HEK293 (cell line): ENCODE measurements around the gene ZNF664.
A peak's percentile ranks its signal among the peaks of the same experiment; 100 is the strongest.

ENCODE experiments used
- CTCF ChIA-PET: fragments of 350-600 bp; formaldehyde crosslinking; extraction: SDS; loops from one replicate; lab custom pipeline; 2021; ENCODE audit warnings: antibody characterized with exemption; lab: Yijun Ruan, JAX
- POLR2A ChIA-PET: fragments of 300-600 bp; formaldehyde crosslinking; extraction: SDS; loops from one replicate; lab custom pipeline; 2020; ENCODE audit warnings: antibody characterized with exemption, inconsistent platforms; lab: Yijun Ruan, JAX
- H3K27ac ChIP-seq: fragments of 200-500 bp; sonication (Bioruptor generic); 2 replicates; pipeline ENCODE4 v1.5.1; 2014; ENCODE audit warnings: low read depth, low read length, control low read depth, inconsistent platforms; ENCODE audit errors: extremely low read depth
- H3K36me3 ChIP-seq, 2 experiments: fragments of 200-500 bp in 1 of 2; sonication (Bioruptor generic) in 1 of 2; 1 replicate in 1 of 2; 2 replicates in 1 of 2; pipeline ENCODE4 v1.5.1; 2014 to 2017; ENCODE audit warnings: inconsistent platforms in 2 of 2, low read length in 2 of 2; ENCODE audit not compliant: control insufficient read depth in 2 of 2, insufficient read depth in 1 of 2
- H3K4me1 ChIP-seq: fragments of 200-500 bp; sonication (Bioruptor generic); 2 replicates; pipeline ENCODE4 v1.5.1; 2014; ENCODE audit warnings: mild to moderate bottlenecking, low read length, inconsistent platforms; ENCODE audit not compliant: control insufficient read depth, insufficient read depth
- H3K4me3 ChIP-seq: 2 replicates; pipeline ENCODE4 v1.5.1; 2011; ENCODE audit warnings: low read depth, mild to moderate bottlenecking, control low read depth, low read length, moderate library complexity
- H3K9me3 ChIP-seq: fragments of 200-500 bp; sonication (Bioruptor generic); 2 replicates; pipeline ENCODE4 v1.5.1; 2014; ENCODE audit warnings: low read depth, low read length, inconsistent platforms; ENCODE audit not compliant: control insufficient read depth, insufficient read depth
- CTCF ChIP-seq: fragments of 450-650 bp; formaldehyde crosslinking; IDR thresholded peaks from 2 replicates; pipeline ENCODE4 v1.5.1; 2016; ENCODE audit warnings: missing biosample characterization, missing genetic modification characterization
- ELK4 ChIP-seq: IDR thresholded peaks from 2 replicates; pipeline ENCODE4 v1.6.1; 2011; ENCODE audit warnings: mild to moderate bottlenecking, low read depth, low read length, borderline replicate concordance
- GLIS1 ChIP-seq: fragments of 450-650 bp; formaldehyde crosslinking; IDR thresholded peaks from 2 replicates; pipeline ENCODE4 v1.5.1; 2016; ENCODE audit warnings: missing biosample characterization, missing genetic modification characterization
- GLIS2 ChIP-seq: fragments of 450-650 bp; formaldehyde crosslinking; IDR thresholded peaks from 2 replicates; pipeline ENCODE4 v1.5.1; 2016; ENCODE audit warnings: missing biosample characterization, missing genetic modification characterization
- HIC1 ChIP-seq: fragments of 450-650 bp; formaldehyde crosslinking; IDR thresholded peaks from 2 replicates; pipeline ENCODE4 v1.5.1; 2016; ENCODE audit warnings: missing biosample characterization, missing genetic modification characterization
- OSR2 ChIP-seq: fragments of 450-650 bp; formaldehyde crosslinking; IDR thresholded peaks from 2 replicates; pipeline ENCODE4 v1.5.1; 2016; ENCODE audit warnings: missing biosample characterization, missing genetic modification characterization
- PRDM1 ChIP-seq: fragments of 450-650 bp; formaldehyde crosslinking; IDR thresholded peaks from 2 replicates; pipeline ENCODE4; 2016; ENCODE audit warnings: missing biosample characterization, missing genetic modification characterization
- PRDM6 ChIP-seq: fragments of 450-650 bp; formaldehyde crosslinking; IDR thresholded peaks from 2 replicates; pipeline ENCODE4 v1.5.1; 2017; ENCODE audit warnings: missing biosample characterization, missing genetic modification characterization
- SALL2 ChIP-seq: fragments of 450-650 bp; formaldehyde crosslinking; IDR thresholded peaks from 2 replicates; pipeline ENCODE4 v1.5.0; 2017; ENCODE audit warnings: missing biosample characterization, mild to moderate bottlenecking, missing genetic modification characterization, borderline replicate concordance
- SCRT2 ChIP-seq: fragments of 450-650 bp; formaldehyde crosslinking; IDR thresholded peaks from 2 replicates; pipeline ENCODE4 v1.5.1; 2016; ENCODE audit warnings: missing biosample characterization, missing genetic modification characterization
- ZBTB21 ChIP-seq: fragments of 450-650 bp; formaldehyde crosslinking; IDR thresholded peaks from 2 replicates; pipeline ENCODE4 v1.5.1; 2017; ENCODE audit warnings: missing biosample characterization, missing genetic modification characterization
- ZNF112 ChIP-seq: fragments of 450-650 bp; formaldehyde crosslinking; IDR thresholded peaks from 2 replicates; pipeline ENCODE4 v1.5.0; 2017; ENCODE audit warnings: missing biosample characterization, missing genetic modification characterization
- ZNF133 ChIP-seq: fragments of 450-650 bp; formaldehyde crosslinking; IDR thresholded peaks from 2 replicates; pipeline ENCODE4 v1.5.1; 2016; ENCODE audit warnings: missing biosample characterization, missing genetic modification characterization
- ZNF157 ChIP-seq: fragments of 450-650 bp; formaldehyde crosslinking; IDR thresholded peaks from 2 replicates; pipeline ENCODE4 v1.5.1; 2016; ENCODE audit warnings: missing biosample characterization, missing genetic modification characterization
- ZNF175 ChIP-seq: fragments of 450-650 bp; formaldehyde crosslinking; IDR thresholded peaks from 2 replicates; pipeline ENCODE4 v1.5.1; 2016; ENCODE audit warnings: missing biosample characterization, missing genetic modification characterization
- ZNF394 ChIP-seq: fragments of 450-650 bp; formaldehyde crosslinking; IDR thresholded peaks from 2 replicates; pipeline ENCODE4 v1.5.1; 2016; ENCODE audit warnings: missing biosample characterization, missing genetic modification characterization, mild to moderate bottlenecking, moderate library complexity, borderline replicate concordance
- ZNF521 ChIP-seq: fragments of 450-650 bp; formaldehyde crosslinking; IDR thresholded peaks from 2 replicates; pipeline ENCODE4 v1.5.1; 2017; ENCODE audit warnings: missing biosample characterization, mild to moderate bottlenecking, missing genetic modification characterization
- ZNF571 ChIP-seq: fragments of 450-650 bp; formaldehyde crosslinking; IDR thresholded peaks from 2 replicates; pipeline ENCODE4 v1.5.0; 2017; ENCODE audit warnings: missing biosample characterization, missing genetic modification characterization
- ZNF623 ChIP-seq: fragments of 450-650 bp; formaldehyde crosslinking; IDR thresholded peaks from 2 replicates; pipeline ENCODE4 v1.5.1; 2016; ENCODE audit warnings: missing biosample characterization, missing genetic modification characterization
- ZNF626 ChIP-seq: fragments of 450-650 bp; sonication (Bioruptor Pico); formaldehyde crosslinking; IDR thresholded peaks from 2 replicates; pipeline ENCODE4 v1.5.1; 2018; ENCODE audit warnings: missing biosample characterization, missing genetic modification characterization, inconsistent platforms
- ZNF629 ChIP-seq: fragments of 450-650 bp; formaldehyde crosslinking; IDR thresholded peaks from 2 replicates; pipeline ENCODE4 v1.5.1; 2017; ENCODE audit warnings: missing biosample characterization, missing genetic modification characterization
- ZNF639 ChIP-seq: fragments of 450-650 bp; formaldehyde crosslinking; IDR thresholded peaks from 2 replicates; pipeline ENCODE4 v1.5.1; 2016; ENCODE audit warnings: missing biosample characterization, missing genetic modification characterization
- ZNF670 ChIP-seq: fragments of 450-650 bp; formaldehyde crosslinking; IDR thresholded peaks from 2 replicates; pipeline ENCODE4 v1.5.1; 2016; ENCODE audit warnings: missing biosample characterization, missing genetic modification characterization, low read depth
- ZNF776 ChIP-seq: fragments of 450-650 bp; formaldehyde crosslinking; IDR thresholded peaks from 2 replicates; pipeline ENCODE4 v1.5.0; 2017; ENCODE audit warnings: missing biosample characterization, missing genetic modification characterization, borderline replicate concordance
- ZNF777 ChIP-seq: fragments of 450-650 bp; formaldehyde crosslinking; IDR thresholded peaks from 2 replicates; pipeline ENCODE4 v1.5.1; 2017; ENCODE audit warnings: missing biosample characterization, missing genetic modification characterization, borderline replicate concordance
- ZSCAN5A ChIP-seq: fragments of 450-650 bp; formaldehyde crosslinking; IDR thresholded peaks from 2 replicates; pipeline ENCODE4 v1.5.1; 2016; ENCODE audit warnings: missing biosample characterization, missing genetic modification characterization
- TF ChIP-seq, protein P1 (sequence below): fragments of 450-650 bp; formaldehyde crosslinking; IDR thresholded peaks from 2 replicates; pipeline ENCODE4 v1.5.1; 2016; ENCODE audit warnings: missing biosample characterization, missing genetic modification characterization

Gene ZNF664

DNA sequence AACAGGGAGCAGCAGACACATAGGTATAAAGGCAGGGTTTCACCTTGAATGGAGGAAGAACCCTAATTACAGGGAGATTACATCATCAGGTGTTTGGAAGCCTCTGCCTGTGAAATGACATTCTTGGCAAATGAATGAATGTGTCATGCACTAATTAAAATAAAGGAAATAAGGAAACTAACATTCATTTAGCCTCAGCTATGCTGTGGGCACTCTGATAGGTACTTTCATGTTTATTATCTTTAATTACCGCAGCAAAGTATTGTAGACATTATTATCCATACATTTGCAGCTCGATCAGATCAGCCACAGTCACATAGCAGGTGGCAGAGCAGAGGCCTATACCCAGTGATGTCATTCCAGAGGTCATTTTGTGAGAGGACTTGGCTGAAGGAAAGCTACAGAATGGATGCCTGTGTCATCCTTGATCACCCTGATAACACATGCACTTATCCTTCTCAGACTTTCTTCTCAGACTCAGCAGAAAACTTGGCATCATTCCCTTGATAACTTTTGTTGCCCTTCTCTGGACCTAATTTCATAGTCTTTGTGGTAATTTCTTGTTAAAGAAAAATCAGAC, 18.4 kb downstream of the ZNF664 start:
- Histone ChIP-seq H3K27ac (no peak overlapping the region), H3K9me3 (no peaks in the 10 kb centered on the region), H3K4me3 (no peak overlapping the region), H3K4me1 (peaks cover under 1% of the 10 kb centered on the region; the same call in 1 of the 2 replicates), H3K36me3 (peaks cover 18 to 74% of the 10 kb centered on the region in 2 experiments; a peak in 2 of 3 replicates)
- ChIA-PET CTCF (interaction anchor here (0.6 to 2.0 kb wide), 4 partner anchors 7 to 293 kb away, joined by 3 to 10 read pairs (median 3); no protein-coding TSS in a partner anchor), POLR2A (interaction anchor here (1.3 kb wide), 1 partner anchor 19 kb away, joined by 3 read pairs; the partner anchor contains the start of genes CCDC92 and ZNF664)
- no peak for TF ChIP-seq ZNF639
- peak; percentile 60 for TF ChIP-seq HIC1 (tag by site-specific recombination)
- no peak for TF ChIP-seq ELK4
- peak; percentile 60 for TF ChIP-seq SCRT2
- no peak for TF ChIP-seq ZNF112 (tag by site-specific recombination)
- no peak; the same call in 1 of the 2 replicates for TF ChIP-seq OSR2 (tag by site-specific recombination)
- no peak for TF ChIP-seq ZNF777 (tag by site-specific recombination)
- TF ChIP-seq PRDM1: peak; percentile 56
- TF ChIP-seq CTCF (tag by site-specific recombination): no peak
- TF ChIP-seq GLIS1 (tag by site-specific recombination): no peak
- TF ChIP-seq ZNF571 (tag by site-specific recombination): no peak
- TF ChIP-seq ZSCAN5A (tag by site-specific recombination): no peak
- TF ChIP-seq ZNF626: no peak
- TF ChIP-seq, protein P1, sequence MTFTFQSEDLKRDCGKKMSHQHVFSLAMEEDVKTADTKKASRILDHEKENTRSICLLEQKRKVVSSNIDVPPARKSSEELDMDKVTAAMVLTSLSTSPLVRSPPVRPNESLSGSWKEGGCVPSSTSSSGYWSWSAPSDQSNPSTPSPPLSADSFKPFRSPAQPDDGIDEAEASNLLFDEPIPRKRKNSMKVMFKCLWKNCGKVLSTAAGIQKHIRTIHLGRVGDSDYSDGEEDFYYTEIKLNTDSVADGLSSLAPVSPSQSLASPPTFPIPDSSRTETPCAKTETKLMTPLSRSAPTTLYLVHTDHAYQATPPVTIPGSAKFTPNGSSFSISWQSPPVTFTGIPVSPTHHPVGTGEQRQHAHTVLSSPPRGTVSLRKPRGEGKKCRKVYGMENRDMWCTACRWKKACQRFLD: no peak
- TF ChIP-seq ZNF629 (tag by site-specific recombination): peak; percentile 82; the same call in 1 of the 2 replicates
- TF ChIP-seq ZNF521: no peak
- TF ChIP-seq ZNF623 (tag by site-specific recombination): no peak
- TF ChIP-seq SALL2 (tag by site-specific recombination): no peak
- 0 out of 2 replicates have a peak, but pooled peaks have one; percentile 16 for TF ChIP-seq PRDM6
- no peak for TF ChIP-seq ZNF133 (tag by site-specific recombination)
- peak; percentile 39 for TF ChIP-seq ZBTB21 (tag by site-specific recombination)
- TF ChIP-seq ZNF157 (tag by site-specific recombination): no peak
- TF ChIP-seq ZNF175 (tag by site-specific recombination): no peak
- TF ChIP-seq ZNF394: 0 out of 2 replicates have a peak, but pooled peaks have one; percentile 16
- no peak for TF ChIP-seq ZNF776
- TF ChIP-seq ZNF670 (tag by site-specific recombination): no peak
- no peak for TF ChIP-seq GLIS2 (tag by site-specific recombination)
